HG03159 (cell line): ENCODE measurements around the gene PRKRA.
A peak's percentile ranks its signal among the peaks of the same experiment; 100 is the strongest.
"Not testable (repeated sequence)": the region's sequence is repeated elsewhere in the genome, so short reads cannot be mapped to it uniquely, and the experiment has no call there.

Experiments
- ATAC-seq: cut with Tn5 transposase; IDR thresholded peaks from one replicate; pipeline ENCODE4 v1.9.1; 2021; ENCODE audit warnings: mild to moderate bottlenecking, moderate library complexity; ENCODE audit not compliant: unreplicated experiment

Gene PRKRA

DNA sequence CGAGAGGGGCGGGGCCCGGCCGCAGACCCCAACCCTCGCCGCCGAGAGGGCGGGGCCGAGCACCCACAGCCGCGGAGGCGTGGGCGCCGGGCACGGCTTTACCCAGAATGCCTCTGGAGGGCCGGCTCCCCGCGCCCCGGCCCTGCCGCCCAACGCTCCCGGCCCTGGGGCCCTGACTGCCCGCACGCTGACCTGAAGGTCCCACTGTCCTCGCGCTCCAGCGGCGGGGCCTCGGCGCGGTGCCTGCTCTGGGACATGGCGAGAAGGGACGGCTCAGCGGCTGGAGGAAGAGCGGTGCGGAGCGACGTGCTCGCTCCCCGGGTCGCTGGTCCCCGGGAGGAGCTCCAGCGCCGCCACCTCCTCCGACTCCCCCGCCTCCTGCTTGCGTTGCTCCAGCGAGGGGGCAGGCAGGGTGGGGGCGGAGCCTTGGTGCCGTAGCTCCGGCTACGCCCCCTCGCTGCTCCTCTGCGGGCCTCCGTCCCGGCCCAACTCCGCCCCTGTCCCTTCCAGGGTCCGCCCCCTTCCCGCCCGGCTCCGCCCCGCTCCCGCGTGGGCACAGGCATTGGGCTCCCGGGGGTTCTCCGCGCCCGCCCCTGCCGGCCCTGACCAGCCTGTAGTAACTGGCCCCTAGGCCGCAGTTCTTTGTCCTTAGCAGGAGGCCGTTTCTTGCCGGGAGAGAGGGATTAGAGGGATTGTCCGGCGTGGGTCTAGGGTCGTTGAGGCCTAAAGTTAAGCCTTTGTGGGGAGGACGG, at the start of gene PRKRA, which contains the start of gene PJVK:
TSS of gene PRKRA (minus strand) at position 402 of the 752 bp plus-strand sequence. CDS start at position 257, 145 bp downstream.
TSS of gene PJVK (plus strand) at position 605 of the 752 bp plus-strand sequence. CDS start 2,032 bp downstream, outside the sequence.
- ATAC-seq: peak; percentile 83

DNA sequence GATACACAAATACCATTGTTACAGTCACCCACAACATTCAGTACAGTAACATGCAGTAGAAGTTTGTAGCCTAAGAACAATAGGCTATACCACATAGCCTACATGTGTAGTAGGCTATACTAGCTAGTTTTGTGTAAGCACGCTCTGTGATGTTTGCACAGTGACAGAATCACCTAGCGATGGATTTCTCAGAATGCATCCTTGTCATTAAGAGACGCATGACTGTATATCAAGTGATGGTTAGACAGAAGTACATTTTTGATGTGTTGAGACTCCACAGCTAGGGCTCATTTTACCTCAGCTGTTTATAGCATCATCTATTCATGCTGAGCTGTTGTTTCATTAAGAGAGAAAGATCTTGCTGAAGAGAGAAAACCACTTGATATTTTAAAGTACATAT, 48.7 kb upstream of the PRKRA start:
- ATAC-seq: no peak

DNA sequence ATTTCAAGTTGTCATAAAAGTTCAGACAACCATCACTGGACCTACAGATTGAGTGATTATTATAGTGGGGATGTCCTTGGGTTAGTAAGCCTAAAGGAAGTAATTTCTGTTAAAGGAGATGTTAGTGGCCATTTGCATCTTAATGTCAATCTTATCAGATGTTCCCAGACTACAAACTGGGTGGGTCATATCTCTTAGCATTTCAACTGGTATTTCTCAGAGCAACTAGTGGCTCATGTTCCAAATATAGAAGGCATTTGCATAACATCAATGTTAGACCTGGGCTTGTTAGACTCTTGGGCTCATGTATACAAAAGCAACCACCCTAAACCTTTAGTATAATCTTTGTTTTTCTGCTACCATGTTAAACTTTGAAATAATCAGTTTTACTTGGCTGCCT, 47.2 kb upstream of the PRKRA start:
- ATAC-seq: peak; percentile 58

DNA sequence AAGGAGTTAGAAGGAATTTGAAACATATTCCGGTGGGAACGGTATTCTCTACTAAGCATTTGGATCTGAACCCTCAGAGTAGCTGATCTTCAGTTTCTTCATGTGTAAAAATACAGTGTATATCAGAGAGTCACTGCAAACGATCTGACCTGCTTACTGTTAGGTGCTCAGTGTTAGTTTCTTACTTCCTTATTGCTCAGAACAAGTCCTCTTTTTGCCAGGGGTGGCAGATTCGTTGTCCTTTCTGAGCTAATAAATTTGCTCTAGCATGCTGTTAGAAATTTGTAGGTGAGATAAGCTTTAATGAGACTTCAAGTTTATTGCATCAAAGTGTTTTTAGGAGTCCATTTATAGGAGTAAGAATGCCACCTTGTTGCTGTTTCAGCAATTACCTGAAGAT, 45.1 kb upstream of the PRKRA start:
- ATAC-seq: no peak

DNA sequence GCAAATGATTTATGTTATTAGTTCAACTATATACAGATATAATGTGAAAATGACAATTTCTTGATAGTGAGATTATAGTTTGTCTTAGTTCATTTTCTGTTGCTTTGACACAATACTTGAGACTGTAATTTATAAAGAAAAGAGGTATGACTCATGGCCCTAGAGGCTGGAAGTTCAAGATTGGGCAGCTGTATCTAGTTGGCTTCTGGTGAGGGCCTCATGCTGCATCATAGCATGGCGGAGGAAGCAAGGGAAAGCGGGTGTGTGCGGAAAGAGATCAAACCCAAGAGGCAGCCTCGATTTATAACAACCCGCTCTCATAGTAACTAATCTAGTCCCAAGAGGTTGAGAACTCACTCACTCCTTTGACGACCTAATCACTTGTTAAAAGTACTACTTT, 40.6 kb upstream of the PRKRA start:
- ATAC-seq: no peak

DNA sequence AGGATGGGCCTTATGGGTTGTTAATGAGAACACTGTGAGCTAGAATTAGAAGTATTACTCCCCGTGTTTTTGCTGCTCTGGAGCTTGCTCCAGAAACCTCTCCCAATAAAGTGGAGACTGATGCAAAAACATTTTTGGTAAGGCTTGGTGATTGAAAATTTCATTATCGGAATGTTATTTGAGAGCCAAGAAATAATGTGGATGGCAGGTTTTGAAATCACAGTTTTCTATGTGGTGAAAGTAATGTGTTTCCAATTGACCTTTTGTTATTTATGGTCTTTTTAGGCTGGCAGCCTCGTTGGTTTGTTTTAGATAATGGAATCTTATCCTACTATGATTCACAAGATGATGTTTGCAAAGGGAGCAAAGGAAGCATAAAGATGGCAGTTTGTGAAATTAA, 34.4 kb upstream of the PRKRA start:
- ATAC-seq: no peak

DNA sequence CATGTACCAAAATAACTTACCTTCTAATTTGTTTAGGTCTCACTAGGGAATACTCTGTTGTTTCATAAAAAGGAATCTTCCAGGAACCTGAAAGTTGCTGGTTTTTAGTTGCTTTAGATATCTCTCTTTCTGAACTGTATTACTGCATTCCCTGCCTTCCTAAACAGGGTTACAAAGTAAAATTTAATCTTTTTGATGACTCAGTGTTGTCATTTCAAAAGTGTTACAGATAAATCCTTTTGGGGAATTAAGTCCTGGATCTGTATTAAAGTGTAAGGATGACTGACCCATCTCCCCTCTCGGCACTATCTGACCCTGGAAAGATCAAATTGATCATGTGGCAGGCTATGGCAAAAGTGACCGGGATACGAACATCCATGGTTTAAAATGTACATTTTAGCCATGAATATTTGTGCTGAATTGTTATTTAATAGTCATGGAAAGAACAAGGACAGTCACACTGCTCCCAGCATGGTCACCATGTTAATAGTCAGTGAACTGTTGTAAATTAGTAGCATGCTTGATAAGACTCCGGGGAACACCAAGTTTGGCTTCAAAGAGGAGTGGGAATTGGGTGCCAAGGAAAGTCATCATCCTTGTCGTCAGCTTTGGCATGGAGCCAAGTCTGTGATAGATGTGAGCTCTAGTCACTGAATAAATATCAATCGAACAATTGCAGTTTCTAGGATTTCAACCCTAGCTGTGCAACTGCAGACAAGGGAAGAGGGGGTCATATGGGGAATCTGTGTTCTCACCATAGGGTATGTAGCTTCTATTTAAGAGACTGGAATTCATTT, 33.5 kb upstream of the PRKRA start:
- no peak for ATAC-seq

DNA sequence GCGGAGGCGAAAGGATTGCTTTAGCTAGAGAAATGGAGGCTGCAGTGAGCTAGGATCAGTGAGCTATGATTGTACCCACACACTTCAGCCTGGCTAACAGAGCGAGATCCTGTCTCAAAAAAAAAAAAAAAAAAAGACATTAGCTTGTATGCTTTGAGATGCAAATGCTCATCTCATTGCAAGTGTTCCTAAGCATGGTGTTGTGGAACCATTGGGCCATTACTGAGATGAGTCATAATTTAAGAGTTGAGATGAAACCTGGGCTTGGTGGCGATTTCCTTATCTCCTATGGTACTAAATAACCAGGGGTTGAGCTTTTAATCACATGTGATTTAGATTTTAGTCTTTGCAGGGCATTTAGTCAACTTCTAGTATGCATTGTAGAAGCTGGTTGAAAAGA, 31.5 kb upstream of the PRKRA start:
- ATAC-seq: peak; percentile 38

DNA sequence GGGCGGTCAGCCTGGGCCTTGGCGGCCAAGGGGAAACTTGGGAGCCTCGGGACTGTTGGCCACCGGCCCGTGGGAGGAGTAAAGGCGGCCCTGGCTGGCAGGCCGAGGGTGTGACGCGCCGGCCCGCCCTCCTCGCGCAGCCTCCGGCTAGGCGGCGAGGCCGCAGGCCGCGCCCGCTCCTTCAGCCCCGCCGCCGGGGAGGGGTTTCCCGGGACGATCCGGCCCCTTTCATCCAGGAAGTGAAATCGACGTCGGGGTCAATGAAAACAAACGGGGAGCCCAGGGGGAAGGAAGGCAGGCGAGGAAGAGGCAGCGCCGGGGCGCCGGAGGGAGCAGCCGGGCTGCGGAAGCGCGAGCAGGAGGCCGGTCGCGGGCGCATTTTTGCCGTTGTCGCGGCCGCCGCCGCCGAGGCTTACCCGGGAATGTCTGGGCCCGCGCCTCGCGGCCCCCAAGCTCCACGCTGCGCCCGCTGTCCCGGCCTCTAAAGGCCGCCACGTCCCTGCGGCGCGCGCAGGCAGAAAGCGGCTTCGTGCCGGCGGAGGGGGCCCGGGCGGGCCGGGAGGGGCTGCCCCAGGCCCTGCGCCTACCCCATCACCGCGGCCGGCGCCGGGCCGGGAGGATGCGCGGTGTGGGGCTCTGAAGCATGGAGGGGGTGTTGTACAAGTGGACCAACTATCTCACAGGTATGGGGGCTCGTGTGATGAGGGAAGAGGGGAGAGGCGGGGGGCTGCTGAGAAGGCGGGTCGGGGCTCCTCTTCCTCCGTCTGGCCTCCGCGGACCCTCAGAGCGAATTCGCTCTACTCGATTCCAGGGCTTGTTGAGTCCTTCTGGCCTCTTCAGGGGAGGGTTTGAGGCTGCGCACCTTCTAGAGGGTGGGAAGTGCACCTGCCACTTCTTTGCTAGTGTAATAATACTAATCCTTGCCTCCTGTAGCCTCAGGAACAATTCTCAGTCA, 29.5 kb upstream of the PRKRA start, which contains the start of gene PLEKHA3:
TSS of gene PLEKHA3 (plus strand) at position 231 of the 955 bp plus-strand sequence. CDS start at position 644, 413 bp downstream.
- ATAC-seq: peak; percentile 56

DNA sequence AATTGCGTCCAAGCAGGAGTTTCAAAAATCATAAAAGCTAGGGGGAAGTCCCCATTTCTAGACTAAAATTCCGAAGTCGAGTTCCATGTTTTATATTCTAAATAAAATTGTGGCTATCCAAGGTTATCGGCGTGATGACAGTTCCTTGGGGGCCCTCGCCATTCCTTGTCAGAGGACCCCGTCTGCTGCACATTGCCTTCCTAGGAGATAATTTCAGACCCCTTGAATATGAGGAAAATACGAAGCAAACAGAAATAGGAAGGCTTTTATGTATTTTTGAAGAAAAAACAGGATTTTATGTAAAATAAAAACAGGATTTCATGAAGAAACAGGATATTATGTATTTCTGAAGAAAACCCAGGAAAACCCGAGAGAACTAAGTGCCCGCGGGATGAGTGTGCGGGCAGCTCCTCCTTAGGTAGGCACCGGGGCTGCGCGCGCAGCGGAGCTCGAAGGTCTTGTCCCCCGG, 28.8 kb upstream of the PRKRA start:
- no peak for ATAC-seq

DNA sequence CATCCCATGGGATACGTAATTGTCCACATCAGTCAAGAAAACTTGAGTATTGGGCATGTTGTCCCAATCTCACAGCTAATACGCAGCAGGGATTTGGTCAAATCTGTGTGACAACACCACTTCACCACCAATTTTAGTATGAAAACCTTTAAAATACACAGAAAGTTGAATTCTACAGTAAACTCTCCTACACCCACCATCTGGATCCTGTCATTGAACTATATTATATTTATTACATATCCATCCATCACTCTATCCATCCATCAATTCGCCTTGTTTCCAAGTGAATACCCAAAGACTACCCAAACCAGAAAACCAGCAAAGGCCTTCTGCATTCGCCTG, 28.3 kb upstream of the PRKRA start:
- no peak for ATAC-seq

DNA sequence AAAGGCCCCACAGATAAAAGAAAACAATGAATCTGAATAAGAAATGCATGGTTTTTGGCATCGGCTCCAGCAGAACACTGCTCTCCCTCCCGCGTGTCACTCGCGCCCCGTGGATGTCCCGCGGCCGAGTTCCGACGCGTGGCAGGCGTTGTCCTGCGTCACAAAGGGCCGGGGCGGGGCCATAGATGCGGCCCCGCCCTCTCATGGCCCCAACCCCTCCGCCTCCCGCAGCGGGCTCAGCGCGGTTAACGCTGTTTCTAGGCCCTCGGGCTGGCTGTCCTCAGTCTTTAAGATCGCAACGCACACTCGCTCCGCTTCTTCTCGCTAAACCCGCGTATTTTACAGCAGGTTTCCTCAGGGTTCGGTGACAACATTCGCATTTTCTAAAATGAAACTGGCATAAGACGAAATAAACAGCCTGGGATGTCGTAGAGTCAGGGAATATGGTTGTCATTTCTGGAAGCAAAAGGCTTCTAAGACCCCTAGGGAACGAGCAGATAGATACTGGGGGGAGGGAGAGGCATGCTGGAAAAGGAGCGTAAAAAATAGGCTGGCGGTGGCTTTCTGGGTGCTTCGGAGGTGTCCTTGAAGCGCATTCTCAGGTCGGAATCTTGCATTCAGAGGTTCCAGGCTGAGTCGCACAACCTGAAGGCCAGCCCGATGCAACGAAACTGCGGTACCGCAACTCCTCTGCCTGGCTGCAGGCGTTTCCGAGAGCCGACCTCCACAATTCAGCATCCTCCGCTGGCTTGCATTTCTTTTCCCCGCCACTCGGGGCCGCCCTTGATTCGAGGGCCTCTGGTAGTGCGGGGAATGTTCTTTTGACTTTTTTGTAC, 27.7 kb upstream of the PRKRA start, which contains the start of gene FKBP7:
TSS of gene FKBP7 (minus strand) at position 162 of the 836 bp plus-strand sequence. CDS start at position 61, 101 bp downstream.
- peak; percentile 50 for ATAC-seq

DNA sequence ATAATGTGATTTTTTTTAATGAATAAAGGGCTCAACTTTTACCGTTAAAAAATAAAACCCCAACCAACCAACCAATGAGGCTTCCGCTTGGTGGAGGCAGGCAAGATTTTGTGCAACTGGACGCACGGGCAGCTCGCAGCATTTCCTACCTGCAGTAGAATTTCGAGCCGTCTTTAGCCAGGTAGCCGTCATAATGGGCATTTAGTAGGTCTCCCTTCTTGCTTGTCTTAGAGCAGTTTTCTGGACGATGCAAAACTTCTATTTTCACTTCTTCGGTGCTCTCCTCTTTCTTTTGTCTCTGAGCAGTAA, 27.1 kb upstream of the PRKRA start:
- ATAC-seq: no peak

DNA sequence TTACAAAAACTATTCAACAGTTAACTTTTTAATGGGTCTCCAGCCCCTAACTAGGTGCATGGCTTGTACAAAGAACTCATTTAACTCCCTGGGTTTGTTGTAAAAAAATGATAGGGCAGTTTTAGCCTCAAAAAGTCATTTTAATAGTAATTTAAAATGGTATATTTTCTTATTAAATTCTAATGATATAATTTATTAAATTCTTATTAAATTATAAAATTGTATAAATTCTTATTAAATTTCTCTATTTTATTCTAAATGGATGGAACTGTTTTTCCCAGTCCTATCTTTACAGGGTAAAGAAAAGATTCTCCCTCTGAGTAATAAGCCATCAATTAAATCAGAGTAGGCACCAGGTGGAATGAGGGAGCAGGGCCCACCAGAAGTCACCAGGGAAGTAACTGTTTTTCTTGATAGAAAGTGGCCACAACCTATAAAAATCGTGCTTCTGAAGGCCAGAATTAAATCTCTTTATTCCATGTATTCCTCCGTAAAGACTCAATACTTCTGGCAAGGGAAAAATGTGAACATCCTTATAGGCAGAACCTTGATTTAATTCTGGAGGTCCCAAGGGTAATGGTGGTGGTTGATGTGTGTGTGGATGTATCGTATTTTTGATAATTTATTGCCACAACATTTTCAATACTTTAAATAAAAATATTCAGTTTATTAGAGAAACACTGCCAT, 26.6 kb upstream of the PRKRA start:
- no peak for ATAC-seq

DNA sequence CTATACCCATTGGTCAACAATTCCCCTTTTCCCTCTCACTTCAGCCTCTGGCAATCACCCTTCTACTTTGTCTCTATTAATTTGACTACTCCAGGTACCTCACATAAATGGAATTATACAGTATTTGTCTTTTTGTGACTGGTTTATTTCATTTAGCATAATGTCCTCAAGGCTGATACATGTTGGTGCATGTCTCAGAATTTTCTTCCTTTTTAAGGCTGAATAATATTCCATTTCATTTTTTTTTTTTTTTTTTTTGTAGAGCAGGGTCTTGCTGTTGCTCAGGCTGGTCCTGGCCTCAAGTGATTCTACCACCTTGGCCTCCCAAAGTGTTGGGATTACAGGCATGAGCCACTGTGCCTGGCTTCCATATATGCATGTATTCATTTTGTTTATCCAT, 25.5 kb upstream of the PRKRA start:
- no peak for ATAC-seq

DNA sequence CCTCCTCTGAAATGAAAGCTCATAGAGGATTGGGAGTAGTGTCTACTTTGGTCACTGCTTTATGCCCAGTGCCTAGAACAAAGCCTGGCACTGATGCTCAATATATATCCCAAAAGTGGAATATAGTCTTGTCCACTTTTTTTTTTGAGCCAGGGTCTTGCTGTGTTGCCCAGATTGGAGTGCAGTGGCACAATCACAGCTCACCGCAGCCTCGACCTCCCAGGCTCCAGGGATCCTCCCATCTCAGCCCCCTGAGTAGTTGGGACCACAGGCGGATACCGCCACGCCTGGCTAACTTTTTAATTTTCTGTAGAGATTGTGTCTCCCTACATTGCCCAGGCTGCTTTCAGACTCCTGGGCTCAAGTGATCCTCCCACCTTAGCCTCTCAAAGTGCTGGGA, 23.6 kb upstream of the PRKRA start:
- ATAC-seq: no peak

DNA sequence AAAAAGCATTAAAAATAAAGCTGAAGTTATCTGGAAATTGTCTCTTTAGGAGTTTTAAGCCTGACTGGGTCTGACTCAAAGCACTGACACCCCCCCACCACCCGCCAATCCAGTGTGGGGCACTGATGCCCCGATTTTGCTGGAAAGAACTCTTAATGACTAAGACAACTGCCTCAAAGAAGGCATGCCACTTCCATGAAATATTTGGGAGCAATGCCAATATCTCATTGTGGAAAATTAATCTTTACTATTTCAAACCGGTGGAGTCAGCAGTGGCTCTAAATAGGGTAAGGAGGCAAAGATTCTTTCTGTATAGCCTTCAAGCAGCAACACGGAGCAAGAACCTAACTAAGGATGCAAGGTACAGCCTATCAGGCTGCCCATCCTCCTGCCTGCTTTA, 23.0 kb upstream of the PRKRA start:
- no peak for ATAC-seq

DNA sequence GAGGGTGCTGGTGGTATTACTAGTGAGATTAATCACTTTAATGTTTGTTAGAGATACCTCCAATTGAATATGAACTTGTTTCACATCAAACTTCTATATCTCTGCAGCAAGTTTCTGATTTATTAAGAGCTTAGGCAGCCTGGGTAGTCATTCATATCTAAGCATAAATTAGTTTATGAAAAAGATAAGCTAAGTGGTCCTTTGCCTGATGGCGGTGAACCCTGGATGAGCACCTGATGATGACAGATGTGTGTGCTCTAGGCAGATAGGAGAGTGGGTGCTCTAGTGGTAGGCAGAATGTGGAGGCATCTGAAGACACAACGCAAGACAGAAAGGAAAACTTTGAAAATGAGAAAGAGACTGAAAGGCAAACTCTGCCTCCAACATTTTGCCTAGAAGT, 22.4 kb upstream of the PRKRA start:
- no peak for ATAC-seq

DNA sequence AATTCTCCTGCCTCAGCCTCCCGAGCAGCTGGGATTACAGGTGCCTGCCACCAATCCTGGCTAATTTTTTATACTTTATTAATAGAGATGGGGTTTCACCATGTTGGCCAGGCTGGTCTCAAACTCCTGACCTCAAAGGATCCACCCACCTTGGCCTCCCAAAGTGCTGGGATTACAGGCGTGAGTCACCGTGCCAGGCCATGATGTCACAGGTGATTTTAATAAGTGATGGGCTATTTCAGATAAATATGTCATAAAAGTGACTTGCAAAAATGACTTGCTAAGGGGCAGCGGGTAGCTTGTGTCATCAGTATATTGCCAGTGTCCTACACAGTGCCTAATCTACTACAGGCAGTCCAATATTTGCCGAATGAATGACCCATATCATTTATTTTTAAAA, 20.3 kb upstream of the PRKRA start:
- ATAC-seq: not testable (repeated sequence)
